ENCODE data around the gene HMX1. TPM values are rescaled to one million over a fixed set of nuclear protein-coding genes. Genes with fewer than 3 reads are reported as not detected.

Gene HMX1
- total RNA-seq, 1 donor from 2014 or later = not detected

DNA sequence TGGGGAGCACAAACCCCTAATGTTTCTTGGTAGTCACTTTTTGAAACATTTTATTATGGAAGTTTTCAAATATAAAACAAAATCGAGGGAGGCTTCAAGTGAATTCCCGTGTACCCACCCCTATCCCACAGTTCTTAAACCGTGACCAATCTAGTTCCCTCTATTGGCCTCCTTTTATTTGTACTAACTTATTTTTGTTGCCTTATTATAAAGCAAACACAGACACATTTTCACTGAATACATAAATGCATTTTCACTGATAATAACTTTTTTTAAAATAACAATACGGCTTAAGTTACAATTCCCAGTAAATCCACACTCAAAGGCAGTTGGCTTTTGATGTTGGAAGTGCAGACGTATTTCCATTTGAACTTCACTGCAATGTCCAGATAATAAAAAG is 9.3 kb downstream of the HMX1 start:
- H3K27me3 ChIP-seq (ENCODE audit: control insufficient read depth, insufficient read depth, low read length) = peaks cover 99% of the 10 kb centered on the region
- H3K36me3 ChIP-seq (ENCODE audit: control insufficient read depth, insufficient read depth, low read length) = no peaks in the 10 kb centered on the region
- DNase-seq (ENCODE audit: low read depth) = no peak
- no peak overlapping the region for H3K4me3 ChIP-seq (ENCODE audit: low read depth, low read length)
- TF ChIP-seq, protein P1, sequence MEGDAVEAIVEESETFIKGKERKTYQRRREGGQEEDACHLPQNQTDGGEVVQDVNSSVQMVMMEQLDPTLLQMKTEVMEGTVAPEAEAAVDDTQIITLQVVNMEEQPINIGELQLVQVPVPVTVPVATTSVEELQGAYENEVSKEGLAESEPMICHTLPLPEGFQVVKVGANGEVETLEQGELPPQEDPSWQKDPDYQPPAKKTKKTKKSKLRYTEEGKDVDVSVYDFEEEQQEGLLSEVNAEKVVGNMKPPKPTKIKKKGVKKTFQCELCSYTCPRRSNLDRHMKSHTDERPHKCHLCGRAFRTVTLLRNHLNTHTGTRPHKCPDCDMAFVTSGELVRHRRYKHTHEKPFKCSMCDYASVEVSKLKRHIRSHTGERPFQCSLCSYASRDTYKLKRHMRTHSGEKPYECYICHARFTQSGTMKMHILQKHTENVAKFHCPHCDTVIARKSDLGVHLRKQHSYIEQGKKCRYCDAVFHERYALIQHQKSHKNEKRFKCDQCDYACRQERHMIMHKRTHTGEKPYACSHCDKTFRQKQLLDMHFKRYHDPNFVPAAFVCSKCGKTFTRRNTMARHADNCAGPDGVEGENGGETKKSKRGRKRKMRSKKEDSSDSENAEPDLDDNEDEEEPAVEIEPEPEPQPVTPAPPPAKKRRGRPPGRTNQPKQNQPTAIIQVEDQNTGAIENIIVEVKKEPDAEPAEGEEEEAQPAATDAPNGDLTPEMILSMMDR (IDR thresholded peaks at IDR 0.05; ENCODE audit: insufficient read depth, low read length, poor library complexity, severe bottlenecking) = no peak

DNA sequence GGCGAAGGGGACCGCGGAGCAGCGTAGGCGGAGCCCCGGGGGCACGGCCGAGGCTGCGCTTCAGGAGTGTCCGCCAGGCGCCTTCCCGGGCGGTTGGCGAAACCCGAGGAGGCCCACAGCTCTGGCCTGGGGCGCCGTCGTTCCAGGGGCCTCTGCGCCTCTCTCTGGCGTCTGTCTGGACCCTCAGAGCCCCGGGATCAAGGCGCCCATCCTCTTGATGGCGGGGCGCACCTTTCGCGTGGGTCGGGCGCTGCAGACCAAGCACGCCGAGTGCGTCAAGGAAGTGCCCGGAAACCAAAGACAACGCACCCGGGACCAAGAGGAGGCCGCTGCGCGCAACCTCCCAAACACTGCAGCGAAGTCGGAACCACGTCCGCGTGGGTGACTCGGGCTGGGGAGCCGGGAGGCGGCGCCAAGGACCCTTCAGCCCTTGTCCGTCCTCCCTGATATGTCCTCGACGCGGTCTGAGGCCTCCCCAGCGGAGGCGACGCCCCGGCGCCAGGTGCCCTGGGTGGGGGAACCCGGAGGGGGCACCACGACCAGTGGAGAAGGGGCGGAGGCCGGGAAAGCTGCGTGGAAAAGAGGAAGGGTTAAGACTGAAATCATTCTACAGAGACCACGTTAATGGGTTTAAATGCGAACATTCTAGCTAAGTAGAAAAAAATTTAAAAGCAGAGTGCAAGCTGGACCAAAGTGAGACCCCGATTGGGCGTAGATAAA is 9.9 kb downstream of the HMX1 start:
- TF ChIP-seq, protein P1 (IDR thresholded peaks at IDR 0.05; ENCODE audit: insufficient read depth, low read length, poor library complexity, severe bottlenecking) = no peak
- peaks cover 99% of the 10 kb centered on the region for H3K27me3 ChIP-seq (ENCODE audit: control insufficient read depth, insufficient read depth, low read length)
- no peak overlapping the region for H3K4me3 ChIP-seq (ENCODE audit: low read depth, low read length)
- no peaks in the 10 kb centered on the region for H3K36me3 ChIP-seq (ENCODE audit: control insufficient read depth, insufficient read depth, low read length)
- no peak for DNase-seq (ENCODE audit: low read depth)

DNA sequence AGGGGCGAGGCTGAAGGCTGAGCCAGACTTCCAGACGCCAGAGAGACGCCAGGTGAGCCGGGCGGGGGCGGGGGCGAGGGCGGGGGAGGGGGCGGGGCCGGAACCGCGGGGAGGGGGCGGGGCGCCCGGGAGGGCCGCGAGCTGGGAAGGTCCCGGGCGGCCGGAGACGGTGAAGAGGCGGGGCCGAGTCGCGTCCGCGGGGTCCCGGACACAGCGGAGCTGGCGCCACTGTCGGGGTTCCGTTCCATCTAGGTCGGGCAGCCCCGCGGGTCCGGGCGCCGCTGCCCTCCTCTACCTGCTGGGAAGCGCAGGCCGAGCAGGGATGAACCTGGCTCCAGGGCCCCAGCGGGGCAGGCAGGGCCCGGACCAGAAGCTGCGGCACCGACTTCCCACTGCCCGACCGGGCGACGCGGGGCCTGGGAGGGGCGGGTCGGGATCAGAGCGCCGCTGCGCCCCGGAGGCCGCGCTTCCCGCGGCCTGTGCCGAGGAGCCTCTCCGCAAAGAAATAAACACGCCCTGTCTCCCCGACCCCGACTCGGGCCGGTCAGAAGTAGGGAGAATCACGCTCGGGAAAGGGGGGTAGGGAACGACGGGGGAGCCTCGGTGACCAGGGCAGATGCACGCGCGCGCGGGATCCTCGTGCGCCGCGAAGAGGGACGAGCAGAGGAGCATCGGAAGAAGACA is 10.6 kb downstream of the HMX1 start:
- no peaks in the 10 kb centered on the region for H3K36me3 ChIP-seq (ENCODE audit: control insufficient read depth, insufficient read depth, low read length)
- H3K27me3 ChIP-seq (ENCODE audit: control insufficient read depth, insufficient read depth, low read length) = peaks cover 99% of the 10 kb centered on the region
- H3K4me3 ChIP-seq (ENCODE audit: low read depth, low read length) = no peak overlapping the region
- TF ChIP-seq, protein P1 (IDR thresholded peaks at IDR 0.05; ENCODE audit: insufficient read depth, low read length, poor library complexity, severe bottlenecking) = no peak
- DNase-seq (ENCODE audit: low read depth) = no peak

DNA sequence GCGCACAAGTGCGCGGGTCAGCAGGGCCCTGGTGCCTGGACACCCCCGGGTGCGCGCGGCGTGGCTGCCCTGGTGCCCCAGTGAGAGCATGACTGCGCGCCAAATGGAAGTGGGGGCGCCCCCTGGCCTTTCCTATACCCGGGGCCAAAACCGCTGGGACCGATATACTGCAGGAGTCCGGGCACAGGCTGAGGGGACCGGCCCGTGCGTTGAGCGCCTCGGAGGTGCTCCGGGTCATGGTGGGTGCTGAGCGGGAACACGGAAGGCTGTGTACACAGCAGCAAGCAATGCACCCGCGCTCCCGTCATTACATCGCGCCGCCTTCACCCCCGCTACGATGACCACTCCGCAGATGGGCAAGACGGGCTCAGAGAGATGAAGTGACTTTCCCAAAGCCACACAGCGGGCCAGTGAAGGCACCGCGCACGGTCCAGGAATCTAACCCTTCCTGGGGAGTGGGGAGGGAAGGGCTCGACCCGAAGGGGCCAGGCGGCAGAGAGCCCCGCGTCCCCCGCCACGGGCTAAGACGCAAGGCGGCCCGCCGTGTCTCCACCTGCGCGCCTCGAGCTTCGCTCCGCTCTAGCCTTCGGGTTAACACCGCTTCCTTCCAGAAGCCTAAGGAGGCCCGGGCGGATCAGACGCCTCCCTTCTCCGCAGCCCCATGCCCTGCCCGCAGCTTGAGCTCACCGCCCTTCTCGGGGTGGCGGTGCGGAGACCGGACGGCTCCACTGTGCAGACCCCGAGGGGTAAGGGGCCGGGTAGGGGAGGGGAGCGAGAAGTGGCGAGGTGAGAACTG is 11.3 kb downstream of the HMX1 start:
- Histone ChIP-seq H3K4me3 (ENCODE audit: low read depth, low read length) (no peak overlapping the region), H3K27me3 (ENCODE audit: control insufficient read depth, insufficient read depth, low read length) (peaks cover 99% of the 10 kb centered on the region), H3K36me3 (ENCODE audit: control insufficient read depth, insufficient read depth, low read length) (no peaks in the 10 kb centered on the region)
- TF ChIP-seq, protein P1 (IDR thresholded peaks at IDR 0.05; ENCODE audit: insufficient read depth, low read length, poor library complexity, severe bottlenecking) = no peak
- DNase-seq (ENCODE audit: low read depth) = no peak

DNA sequence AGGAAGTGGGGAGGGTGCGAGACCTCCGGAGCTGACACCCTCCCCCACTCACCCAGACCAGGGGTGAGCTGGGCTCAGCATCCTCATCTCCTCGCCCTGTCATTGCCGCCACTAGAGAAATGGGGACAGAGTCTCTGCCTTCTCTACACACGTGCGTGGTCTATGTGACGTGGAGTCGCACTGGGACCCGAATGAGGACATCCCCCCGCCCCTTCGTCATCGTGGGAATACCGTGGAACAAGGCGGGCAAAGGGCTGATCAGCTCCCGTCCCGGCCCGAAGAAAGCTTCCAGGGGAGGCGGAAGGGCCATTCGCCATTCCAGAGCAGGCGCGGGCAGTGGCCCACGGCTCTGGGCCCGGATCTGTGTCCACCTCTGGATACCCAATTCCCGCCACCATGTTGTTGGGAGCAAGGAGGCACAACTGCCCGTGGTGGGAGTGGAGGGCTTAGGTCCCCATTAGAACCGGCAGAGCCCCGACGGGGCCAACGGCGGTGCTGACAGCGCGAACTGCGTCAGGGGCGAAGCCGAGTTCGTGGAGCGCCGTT is 12.0 kb downstream of the HMX1 start:
- TF ChIP-seq, protein P1 (IDR thresholded peaks at IDR 0.05; ENCODE audit: insufficient read depth, low read length, poor library complexity, severe bottlenecking) = no peak
- no peak for DNase-seq (ENCODE audit: low read depth)
- Histone ChIP-seq H3K36me3 (ENCODE audit: control insufficient read depth, insufficient read depth, low read length) (no peaks in the 10 kb centered on the region), H3K4me3 (ENCODE audit: low read depth, low read length) (no peak overlapping the region), H3K27me3 (ENCODE audit: control insufficient read depth, insufficient read depth, low read length) (peaks cover 96% of the 10 kb centered on the region)
